HTERT RPE-1 (cell line): Measurements from ENCODE around the gene FLNB.

Experiments used
- in situ Hi-C: fragments of 300-500 bp; cut with MboI; formaldehyde crosslinking; loops from 4 replicates; pipeline ENCODE4 v1.14.3; 2020; ENCODE audit warnings: low sequenced_read_pairs

The FLNB gene

DNA sequence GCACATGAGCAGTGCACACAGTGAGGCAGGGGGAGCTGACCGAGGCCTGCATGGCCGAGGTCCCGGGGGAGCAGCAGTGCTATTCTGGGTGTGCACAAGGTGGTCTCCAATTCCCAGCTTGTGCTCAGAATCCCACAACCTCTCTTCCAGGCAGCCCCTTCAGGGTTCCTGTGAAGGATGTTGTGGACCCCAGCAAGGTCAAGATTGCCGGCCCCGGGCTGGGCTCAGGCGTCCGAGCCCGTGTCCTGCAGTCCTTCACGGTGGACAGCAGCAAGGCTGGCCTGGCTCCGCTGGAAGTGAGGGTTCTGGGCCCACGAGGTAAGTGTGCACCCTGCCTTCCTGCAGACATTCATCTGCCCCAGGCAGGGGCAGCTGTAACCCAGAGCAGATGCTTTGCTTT, 122.4 kb downstream of the FLNB start:
- in situ Hi-C loops: no loop called here

DNA sequence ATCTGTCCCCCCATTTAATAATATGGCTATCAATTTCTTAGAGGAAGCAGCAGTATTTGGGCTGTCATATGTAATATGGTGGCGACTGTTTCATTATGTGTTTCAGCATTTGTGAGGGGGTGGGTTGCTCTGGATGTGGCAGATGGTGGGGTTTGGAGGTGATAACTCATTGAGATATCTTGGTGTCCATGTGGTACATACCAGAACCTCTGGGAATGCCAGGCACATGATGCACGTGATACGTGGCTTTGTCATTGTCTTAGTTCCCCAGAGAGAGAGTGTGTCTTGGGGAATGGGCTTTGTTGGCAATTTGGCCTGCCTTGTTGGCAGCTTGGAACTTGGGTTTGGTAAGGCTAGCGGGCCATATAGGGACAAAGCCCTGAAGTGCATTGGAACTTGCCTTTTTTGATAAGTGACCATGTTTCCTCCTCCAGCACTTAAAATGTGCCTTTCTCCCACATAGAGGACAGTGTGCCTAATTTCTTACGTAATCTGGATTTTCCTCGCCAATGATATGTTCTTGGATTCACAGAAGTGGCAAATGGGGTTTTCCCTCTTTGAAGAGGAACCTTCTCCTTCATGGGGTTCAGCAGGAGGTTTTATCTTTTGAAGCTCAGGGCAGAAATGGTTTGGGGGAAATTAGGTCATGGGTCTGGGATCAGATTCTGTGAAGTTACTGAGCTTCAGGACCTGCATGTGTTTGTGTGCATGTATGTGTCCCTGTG, 123.0 kb downstream of the FLNB start:
- in situ Hi-C loops: no loop called here

DNA sequence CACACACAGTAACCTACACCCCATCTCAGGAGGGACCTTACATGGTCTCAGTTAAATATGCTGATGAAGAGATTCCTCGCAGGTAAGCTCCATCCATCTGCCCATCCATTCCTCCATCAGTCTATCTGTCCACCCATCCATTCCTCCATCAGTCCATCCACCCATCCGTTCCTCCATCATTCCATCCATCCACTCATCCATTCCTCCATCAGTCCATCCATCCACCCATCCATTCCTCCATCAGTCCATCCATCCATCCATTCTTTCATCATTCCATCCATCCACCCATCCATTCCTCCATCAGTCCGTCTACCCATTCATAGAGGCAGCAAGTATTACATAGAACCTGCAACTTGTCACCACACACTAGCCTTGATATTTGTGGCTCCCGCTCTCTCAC, 124.6 kb downstream of the FLNB start:
- in situ Hi-C loops: no loop called here

DNA sequence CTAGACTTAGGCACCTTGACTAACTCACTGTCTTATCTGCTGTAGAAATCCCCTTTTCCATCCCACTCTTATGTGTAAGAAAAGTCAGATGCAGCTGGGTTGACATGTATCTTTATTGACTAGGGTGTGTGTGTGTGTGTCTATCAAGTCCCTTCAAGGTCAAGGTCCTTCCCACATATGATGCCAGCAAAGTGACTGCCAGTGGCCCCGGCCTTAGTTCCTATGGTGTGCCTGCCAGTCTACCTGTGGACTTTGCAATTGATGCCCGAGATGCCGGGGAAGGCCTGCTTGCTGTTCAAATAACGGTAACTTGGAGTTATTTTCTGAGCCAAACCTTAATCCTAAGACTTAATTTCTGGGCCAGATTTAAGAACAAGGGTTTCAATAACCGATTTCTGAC, 126.2 kb downstream of the FLNB start:
- in situ Hi-C loops: no loop called here

DNA sequence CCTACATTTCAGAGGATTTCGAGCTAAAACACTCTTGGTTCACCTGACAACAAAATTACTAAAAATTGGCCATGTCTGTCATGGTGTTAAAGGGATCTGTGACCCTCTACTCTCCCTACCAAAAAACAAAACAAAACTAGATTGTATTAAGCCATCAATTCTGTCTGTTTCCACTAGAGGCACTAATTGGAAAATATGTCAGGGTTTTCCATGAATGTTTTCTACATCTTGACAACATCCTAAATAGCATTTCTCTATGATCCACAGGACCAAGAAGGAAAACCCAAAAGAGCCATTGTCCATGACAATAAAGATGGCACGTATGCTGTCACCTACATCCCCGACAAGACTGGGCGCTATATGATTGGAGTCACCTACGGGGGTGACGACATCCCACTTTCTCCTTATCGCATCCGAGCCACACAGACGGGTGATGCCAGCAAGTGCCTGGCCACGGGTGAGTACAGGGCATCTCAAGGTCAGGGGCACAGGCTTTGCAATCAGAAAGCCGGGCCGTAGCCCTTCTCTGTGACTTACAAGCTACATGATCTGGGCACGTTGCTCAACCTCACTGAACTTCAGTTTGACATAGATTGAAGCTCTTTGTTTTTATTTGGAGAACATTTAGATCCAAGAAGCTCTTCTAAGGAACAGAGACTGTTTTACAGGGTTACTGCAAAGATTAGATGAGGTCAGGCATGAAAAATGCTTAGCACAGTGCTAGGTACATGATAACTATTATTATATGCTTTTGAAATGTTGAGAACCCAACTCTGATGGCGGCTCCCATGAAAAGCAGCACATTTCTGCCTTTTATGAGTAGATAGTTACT, 127.7 kb downstream of the FLNB start:
- in situ Hi-C loops: no loop called here

DNA sequence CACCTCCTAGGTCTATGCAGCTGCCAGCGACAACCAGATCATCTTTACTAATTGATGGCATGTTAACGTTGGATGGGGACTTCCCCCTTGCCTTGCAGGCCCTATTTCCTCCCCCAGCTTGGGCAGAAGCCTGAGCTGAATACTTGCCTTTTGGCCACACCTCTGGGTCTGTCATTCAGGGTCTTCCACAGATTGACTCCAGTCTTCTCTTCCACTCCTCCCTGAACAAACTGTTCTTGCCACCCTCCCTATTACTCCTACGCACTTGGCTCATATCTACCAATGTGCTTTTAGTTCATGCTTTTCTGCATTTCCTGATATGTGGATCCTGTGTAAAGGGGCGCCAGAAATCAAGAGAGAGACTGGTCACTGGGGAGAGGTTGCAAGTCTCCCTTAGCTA, 129.1 kb downstream of the FLNB start:
- in situ Hi-C loops: no loop called here

DNA sequence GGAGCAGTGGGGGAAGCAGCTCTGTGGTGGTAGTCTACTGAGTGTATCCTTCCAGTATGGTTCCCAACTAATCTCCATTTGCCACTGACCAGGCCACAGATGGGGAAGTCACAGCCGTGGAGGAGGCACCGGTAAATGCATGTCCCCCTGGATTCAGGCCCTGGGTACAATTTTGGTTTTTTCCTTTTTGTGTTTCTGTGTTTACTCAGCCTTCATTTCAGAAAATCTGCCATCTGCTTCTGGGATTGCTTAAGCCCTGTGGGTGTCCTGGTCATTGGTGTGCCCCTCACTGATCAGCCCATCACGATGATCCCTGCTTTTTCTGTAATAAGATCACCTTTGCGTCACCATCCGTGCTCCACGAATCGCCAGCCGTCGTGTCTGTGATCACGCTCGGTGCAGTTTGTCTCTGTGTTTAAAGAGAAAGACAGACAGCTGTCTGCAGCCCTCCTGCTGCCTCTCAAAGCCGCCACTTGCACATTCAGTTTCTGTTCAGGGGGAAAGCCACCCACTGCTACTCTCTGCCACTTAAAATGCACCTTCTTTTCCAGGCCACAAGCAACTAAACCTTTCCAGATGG, 133.6 kb downstream of the FLNB start:
- in situ Hi-C loops: no loop called here

DNA sequence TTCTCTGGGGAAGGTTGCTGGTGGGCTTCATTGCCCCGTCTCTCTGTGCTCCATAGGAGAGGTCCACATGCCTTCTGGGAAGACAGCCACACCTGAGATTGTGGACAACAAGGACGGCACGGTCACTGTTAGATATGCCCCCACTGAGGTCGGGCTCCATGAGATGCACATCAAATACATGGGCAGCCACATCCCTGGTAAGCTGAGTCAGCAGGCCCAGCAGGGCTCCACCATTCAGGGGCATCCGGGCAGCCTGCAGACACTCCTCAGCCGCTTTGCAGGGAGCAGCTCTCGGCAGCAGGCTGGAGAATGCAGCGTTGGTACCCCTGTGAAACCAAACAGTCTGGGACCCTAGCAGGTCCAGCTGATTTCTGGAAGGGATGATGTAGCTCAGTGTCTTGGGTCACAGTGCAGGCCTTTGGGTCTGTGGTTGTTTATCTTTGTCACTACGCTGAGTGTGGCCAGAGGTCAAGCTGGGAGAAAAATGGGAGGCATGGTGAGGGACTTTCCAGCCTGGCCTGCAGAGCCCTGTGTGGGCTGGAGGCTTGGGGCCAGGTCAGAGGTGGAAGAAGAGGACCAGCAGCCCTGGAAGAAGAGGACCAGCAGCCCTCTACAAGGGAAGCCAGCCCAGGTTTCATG, 135.3 kb downstream of the FLNB start:
- in situ Hi-C loops: no loop called here

DNA sequence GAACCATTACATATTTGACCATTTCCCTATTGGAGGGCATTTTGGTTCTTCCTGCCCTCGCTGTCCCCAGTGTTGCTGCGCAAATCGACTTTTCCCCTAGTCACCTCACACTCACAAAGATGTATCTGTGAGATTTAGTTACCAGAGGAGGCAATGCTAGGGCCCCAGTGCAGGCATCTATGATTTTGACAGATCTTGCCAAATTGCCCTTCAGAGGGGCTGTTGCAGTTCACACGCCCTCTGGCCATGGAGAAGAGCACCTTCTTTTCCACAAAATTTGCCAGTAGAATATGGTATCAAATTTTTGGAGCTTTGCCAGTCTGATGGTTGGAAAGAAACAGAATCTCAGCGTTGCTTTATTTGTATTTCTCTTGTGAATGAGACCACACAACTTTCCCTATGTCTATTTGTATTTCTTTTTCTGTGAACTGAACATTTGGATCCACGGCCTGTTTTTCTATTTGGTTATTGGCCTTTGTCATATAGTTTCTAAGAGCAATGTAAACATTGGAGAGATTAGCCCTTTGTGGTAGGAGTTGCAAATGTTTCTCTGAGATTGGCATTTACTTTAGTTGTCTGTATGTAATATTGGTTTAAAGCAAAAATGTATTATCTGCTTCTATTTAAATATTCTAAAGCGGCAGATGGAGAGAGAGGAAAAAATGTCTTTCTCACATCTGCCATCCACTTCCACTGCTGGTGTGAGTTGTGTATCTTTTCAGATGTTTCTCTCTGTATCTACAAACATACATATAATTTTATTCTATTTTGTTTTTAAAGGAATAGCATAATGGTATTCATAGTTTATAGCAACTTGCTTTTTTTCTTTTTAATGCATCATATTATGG, 136.5 kb downstream of the FLNB start:
- in situ Hi-C loops: no loop called here

DNA sequence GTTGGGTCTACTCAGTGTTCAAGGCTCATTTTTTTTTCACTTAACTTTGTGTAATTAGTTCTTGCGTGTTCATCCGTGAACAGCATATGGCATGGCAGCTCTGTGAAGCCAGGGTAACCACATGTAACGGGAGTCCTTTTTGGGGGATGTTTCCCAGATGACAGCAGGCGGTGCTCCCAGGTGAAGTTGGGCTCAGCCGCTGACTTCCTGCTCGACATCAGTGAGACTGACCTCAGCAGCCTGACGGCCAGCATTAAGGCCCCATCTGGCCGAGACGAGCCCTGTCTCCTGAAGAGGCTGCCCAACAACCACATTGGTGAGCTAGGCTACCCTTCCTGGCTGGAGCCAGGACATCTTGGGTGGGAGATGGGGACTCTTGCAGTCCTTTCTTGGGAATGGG, 139.8 kb downstream of the FLNB start:
- in situ Hi-C loops: no loop called here

DNA sequence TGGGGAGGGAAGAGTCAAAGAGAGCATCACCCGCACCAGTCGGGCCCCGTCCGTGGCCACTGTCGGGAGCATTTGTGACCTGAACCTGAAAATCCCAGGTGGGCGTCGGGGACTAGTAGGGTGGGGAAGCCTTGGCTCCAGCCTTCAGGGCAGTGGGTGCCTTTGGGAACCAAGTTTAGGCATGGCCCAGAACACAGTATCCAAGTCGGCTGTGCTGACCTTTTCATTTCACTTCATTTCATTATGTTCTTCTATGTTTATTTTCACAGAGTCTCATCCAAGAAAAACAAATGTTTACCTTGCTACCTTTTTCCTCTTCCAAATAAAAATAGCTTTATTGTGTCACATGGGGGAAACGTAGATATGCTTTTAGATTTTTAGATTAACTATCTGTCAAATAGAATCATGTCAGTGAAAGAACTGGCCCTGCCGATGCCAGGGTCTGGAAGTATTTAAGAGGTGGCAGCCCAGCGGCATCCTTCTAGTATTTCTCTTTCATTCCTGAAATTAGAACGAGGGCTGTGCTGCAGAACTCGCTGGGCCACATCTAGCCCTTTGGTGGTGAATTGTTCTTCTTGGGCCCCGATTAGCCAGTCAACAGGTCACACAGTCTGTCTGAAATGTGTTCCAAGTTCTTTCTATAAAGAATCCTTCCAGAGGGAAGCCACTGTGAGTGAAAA, 142.0 kb downstream of the FLNB start:
- in situ Hi-C loops: no loop called here

DNA sequence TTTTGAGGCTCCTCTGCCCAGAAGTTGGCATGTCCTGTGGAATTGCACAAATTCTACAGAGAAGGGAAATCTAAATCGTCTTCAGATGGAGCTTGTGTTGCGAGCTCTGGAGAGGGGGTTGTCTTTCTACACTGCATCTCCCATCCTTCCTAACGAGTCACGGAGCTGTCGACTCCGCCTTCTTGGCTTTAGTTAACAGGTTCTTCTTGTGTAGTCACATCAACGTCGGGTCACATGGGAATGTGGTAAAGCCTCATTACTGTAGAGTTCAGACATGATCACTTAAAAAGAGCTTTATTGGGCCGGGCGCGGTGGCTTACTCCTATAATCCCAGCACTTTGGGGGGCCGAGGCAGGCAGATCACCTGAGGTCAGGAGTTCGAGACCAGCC, 142.6 kb downstream of the FLNB start:
- in situ Hi-C loops: no loop called here

DNA sequence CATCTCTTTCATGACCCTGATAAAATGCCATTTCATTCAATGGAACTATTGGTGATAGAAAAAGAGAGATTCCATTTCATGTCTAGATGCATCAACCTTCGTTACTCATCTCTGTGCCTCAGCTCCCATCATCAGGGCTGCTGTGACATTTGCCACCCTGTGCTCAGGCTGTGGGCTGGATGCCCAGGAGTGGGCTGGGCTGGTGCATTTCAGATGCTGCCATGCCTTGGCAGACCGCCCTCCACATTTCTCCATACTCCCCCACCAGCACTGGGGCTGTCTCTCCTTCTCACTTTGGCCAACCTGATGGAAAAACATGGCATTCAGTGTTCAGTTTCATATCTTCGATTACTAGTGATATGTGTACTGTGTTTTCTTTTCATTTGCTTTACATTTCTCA, 143.4 kb downstream of the FLNB start:
- in situ Hi-C loops: no loop called here

DNA sequence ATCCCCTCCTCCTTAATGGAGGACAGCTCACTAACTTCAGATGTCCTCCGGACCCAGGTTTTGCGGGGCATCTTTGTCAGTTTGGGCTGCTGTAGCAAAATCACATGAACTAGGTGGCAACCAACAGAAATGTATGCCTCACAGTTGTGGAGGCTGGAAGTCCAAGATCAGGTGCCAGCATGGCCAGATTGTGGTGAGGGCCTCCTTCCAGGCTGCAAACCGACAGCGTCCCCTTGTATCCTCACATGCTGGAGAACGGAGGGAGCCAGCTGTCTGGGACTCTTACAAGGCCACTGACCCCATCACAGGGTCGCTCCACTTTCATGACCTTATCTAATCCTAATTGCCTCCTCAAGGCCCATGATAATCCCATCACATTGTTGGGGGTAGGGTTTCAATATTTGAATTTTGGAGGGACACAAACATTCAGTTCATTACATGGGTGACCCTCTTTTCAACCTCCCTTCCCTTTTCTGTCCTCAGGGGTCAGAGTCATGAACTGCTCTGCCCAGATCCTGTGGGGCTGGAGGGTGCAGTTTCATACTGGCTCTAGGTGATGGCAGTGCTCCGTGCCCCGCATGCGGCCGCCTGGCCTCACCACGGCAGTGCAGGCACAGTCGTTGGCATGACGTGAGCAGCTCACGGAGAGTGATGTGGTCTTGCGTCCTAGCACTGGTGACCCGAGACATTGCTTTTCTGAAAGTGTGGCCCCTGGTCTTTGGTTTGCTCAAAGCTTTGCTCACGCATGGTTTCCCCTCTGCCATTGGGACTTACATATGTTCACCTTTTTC, 144.2 kb downstream of the FLNB start:
- in situ Hi-C loops: no loop called here

DNA sequence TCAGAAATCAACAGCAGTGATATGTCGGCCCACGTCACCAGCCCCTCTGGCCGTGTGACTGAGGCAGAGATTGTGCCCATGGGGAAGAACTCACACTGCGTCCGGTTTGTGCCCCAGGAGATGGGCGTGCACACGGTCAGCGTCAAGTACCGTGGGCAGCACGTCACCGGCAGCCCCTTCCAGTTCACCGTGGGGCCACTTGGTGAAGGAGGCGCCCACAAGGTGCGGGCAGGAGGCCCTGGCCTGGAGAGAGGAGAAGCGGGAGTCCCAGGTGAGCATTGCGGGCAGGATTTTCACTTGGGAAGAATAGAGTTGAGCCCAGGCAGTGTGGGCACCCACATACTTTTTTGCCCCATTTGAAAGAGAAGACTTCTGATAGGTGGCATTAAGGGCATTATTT, 145.1 kb downstream of the FLNB start:
- in situ Hi-C loops: no loop called here

DNA sequence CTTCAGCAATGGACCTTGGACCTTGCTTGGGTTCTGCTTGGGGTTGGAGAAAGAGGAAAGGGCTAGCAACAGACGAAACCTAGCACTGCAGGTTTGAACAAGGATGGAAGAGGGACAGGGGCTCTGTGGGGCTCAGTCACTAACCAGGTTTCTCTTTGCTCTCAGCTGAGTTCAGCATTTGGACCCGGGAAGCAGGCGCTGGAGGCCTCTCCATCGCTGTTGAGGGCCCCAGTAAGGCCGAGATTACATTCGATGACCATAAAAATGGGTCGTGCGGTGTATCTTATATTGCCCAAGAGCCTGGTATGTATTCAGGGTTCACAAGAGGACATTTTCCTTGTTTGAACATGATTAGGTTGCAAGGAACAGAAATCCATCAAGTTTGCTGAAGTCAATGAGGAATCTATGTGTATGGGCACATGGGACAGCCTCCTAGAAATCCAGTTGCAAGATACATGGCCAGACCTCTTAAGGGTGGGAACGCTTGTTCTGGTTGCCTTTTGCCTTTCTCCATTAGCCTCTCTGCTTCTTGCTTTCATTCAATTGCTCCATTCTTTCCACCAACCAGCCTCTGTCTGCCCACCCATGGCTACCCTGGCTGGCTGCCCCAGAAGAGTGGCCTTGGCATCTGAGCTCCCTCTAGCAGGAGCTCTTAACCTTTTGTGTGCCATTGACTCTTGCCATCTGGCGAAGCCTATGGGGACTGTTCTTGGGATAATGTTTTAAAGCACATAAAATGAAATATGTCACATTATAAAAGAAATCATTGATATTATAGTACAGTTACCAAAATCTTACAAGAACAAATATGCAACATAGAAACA, 146.6 kb downstream of the FLNB start:
- in situ Hi-C loops: no loop called here

DNA sequence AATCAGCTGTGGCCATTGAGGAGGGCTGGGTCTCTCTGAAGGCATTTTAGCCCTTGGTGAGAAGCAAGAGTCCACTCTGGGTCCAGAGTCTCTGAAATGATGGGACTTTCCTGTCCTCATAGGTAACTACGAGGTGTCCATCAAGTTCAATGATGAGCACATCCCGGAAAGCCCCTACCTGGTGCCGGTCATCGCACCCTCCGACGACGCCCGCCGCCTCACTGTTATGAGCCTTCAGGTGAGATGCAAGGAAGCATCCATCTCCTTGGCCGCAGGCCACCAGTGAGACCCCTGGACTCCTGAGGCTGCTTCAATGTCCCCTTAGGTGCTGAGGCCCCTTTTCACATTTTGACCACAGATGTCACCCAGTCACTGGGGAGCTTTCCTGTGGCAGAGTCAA, 147.6 kb downstream of the FLNB start:
- in situ Hi-C loops: no loop called here

DNA sequence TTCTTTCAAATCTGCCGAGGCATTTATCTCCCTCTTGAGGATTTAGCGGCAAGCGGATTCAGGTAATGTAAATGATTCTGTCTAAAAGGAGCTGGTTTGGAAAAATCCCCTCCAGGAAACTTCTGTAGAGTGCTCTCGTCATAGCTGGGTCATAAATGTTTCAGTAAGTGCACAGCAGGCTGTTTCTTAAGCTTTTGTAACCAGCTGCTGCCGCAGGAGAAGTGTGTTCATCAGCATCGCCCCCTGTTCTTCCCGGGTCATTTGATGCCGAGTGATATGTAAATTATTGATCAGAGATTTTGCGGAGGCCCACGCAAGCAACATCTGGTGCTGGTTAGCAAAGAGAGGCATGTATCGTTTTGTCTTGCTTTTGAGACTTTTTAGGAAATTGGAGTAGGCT, 149.5 kb downstream of the FLNB start:
- in situ Hi-C loops: no loop called here
